Activated naive CD4-positive, alpha-beta T cell treated with anti-CD3 and anti-CD28 coated beads, Interleukin-2, amount 10 ng/mL, durations not matched to agents 7 days and 5 days (primary cell): Measurements from ENCODE around the gene PTPN21.
"Not testable (repeated sequence)": the region's sequence is repeated elsewhere in the genome, so short reads cannot be mapped to it uniquely, and the experiment has no call there.

Source experiments
- CTCF ChIA-PET: fragments of 350-600 bp; sonication (Branson Sonifier 250); formaldehyde crosslinking; loops from one replicate; lab custom pipeline; 2021; ENCODE audit warnings: antibody characterized with exemption; lab: Charles Lee
- DNase-seq: peaks from one replicate; pipeline ENCODE4 v3.0.0-alpha.2; 2020
- H3K27ac Mint-ChIP-seq: one replicate; pipeline ENCODE4 v1.8.0; 2021; ENCODE audit warnings: mild to moderate bottlenecking, moderate library complexity, mixed read lengths
- H3K27me3 Mint-ChIP-seq: one replicate; pipeline ENCODE4 v1.8.0; 2021; ENCODE audit warnings: mild to moderate bottlenecking, mixed read lengths
- H3K36me3 Mint-ChIP-seq: one replicate; pipeline ENCODE4 v1.8.0; 2021; ENCODE audit warnings: mixed read lengths
- H3K4me1 Mint-ChIP-seq: one replicate; pipeline ENCODE4 v1.8.0; 2021; ENCODE audit warnings: mixed read lengths
- H3K4me3 Mint-ChIP-seq: one replicate; pipeline ENCODE4 v1.8.0; 2021; ENCODE audit warnings: mild to moderate bottlenecking, moderate library complexity, mixed read lengths
- H3K9me3 Mint-ChIP-seq: one replicate; pipeline ENCODE4 v1.8.0; 2021; ENCODE audit warnings: mixed read lengths

PTPN21 gene

GRCh38 chr14:88542857-88543795 is 11.7 kb downstream of the PTPN21 start:
- CTCF ChIA-PET: no interaction called here
- H3K27ac Mint-ChIP-seq: no peak overlapping the region

GRCh38 chr14:88541324-88541723 is 13.5 kb downstream of the PTPN21 start:
- no peak for DNase-seq
- CTCF ChIA-PET: no interaction called here
- H3K36me3 Mint-ChIP-seq: no peaks in the 10 kb centered on the region
- H3K4me1 Mint-ChIP-seq: no peaks in the 10 kb centered on the region
- H3K4me3 Mint-ChIP-seq: no peak overlapping the region
- no peak overlapping the region for H3K27ac Mint-ChIP-seq
- peaks cover 9% of the 10 kb centered on the region for H3K27me3 Mint-ChIP-seq
- H3K9me3 Mint-ChIP-seq: no peaks in the 10 kb centered on the region

More at GRCh38 chr14:88542857-88543795, 11.7 kb downstream of the PTPN21 start:
- DNase-seq: no peak
- Mint-ChIP-seq H3K9me3 (no peaks in the 10 kb centered on the region), H3K4me1 (no peaks in the 10 kb centered on the region), H3K4me3 (no peak overlapping the region), H3K27me3 (peaks cover 9% of the 10 kb centered on the region), H3K36me3 (no peaks in the 10 kb centered on the region)

GRCh38 chr14:88535813-88536212 is 19.0 kb downstream of the PTPN21 start:
- CTCF ChIA-PET: no interaction called here
- DNase-seq: no peak
- H3K36me3 Mint-ChIP-seq: no peaks in the 10 kb centered on the region
- H3K27me3 Mint-ChIP-seq: peaks cover 9% of the 10 kb centered on the region
- H3K9me3 Mint-ChIP-seq: no peaks in the 10 kb centered on the region
- no peak overlapping the region for H3K27ac Mint-ChIP-seq
- H3K4me3 Mint-ChIP-seq: no peak overlapping the region
- no peaks in the 10 kb centered on the region for H3K4me1 Mint-ChIP-seq

DNA sequence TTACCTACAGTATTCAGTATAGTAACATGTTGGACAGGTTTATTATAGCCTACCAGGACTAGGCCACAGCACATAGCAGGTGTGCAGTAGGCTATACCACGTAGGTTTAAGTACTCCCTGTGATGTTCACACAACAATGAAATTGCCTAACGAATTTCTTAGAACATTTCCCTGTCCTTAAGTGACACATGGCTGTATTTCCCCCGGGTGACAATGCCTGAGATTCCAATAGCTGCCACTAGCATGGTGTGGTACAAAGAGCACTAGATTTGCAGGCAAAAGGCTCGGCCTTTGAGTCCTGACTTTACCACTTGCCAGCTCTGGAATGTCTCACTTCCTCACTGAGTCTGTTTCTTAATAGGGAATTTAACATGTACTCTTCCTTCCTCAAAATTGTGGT is 19.7 kb downstream of the PTPN21 start:
- Mint-ChIP-seq H3K9me3 (no peaks in the 10 kb centered on the region), H3K36me3 (no peaks in the 10 kb centered on the region), H3K27me3 (peaks cover 9% of the 10 kb centered on the region), H3K4me3 (no peak overlapping the region), H3K4me1 (no peaks in the 10 kb centered on the region), H3K27ac (no peak overlapping the region)
- CTCF ChIA-PET: no interaction called here
- DNase-seq: no peak

- Mint-ChIP-seq H3K4me1 (no peaks in the 10 kb centered on the region), H3K27ac (no peak overlapping the region), H3K27me3 (peaks cover 7% of the 10 kb centered on the region), H3K9me3 (peaks cover 1% of the 10 kb centered on the region), H3K36me3 (no peaks in the 10 kb centered on the region), H3K4me3 (no peak overlapping the region)
- no peak for DNase-seq
- CTCF ChIA-PET: no interaction called here
Measured at GRCh38 chr14:88533064-88533602, 21.7 kb downstream of the PTPN21 start.

GRCh38 chr14:88529889-88530288 is 24.9 kb downstream of the PTPN21 start:
- H3K4me3 Mint-ChIP-seq, H3K9me3 Mint-ChIP-seq, H3K27ac Mint-ChIP-seq, H3K4me1 Mint-ChIP-seq, CTCF ChIA-PET, DNase-seq, H3K36me3 Mint-ChIP-seq: not testable (repeated sequence)
- peaks cover 14% of the 10 kb centered on the region for H3K27me3 Mint-ChIP-seq

GRCh38 chr14:88522393-88522792 is 32.4 kb downstream of the PTPN21 start:
- H3K36me3 Mint-ChIP-seq: no peaks in the 10 kb centered on the region
- H3K27me3 Mint-ChIP-seq: peaks cover under 1% of the 10 kb centered on the region
- no peaks in the 10 kb centered on the region for H3K9me3 Mint-ChIP-seq
- H3K27ac Mint-ChIP-seq: no peak overlapping the region
- H3K4me3 Mint-ChIP-seq: no peak overlapping the region
- DNase-seq: no peak
- CTCF ChIA-PET: no interaction called here
- H3K4me1 Mint-ChIP-seq: no peaks in the 10 kb centered on the region

DNA sequence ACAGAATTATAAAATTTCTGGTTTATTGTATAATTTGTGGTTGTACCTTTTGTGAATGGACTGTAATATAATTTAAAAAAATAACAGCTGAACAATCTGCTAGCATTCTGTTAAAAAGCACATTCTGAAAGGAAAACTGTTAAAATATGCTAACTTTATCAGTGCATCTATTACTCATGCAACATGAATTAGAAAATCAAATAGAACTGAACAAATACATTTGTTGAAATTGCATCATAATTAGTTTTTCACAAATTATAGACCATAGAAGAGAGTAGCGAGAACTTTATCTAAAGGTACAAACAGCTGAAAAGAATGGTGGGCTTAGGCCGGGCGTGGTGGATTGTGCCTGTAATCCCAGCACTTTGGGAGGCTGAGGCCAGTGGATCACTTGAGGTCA is 33.0 kb downstream of the PTPN21 start:
- Mint-ChIP-seq H3K4me1 (no peaks in the 10 kb centered on the region), H3K4me3 (no peak overlapping the region), H3K36me3 (no peaks in the 10 kb centered on the region), H3K9me3 (no peaks in the 10 kb centered on the region), H3K27ac (no peak overlapping the region), H3K27me3 (no peaks in the 10 kb centered on the region)
- CTCF ChIA-PET: no interaction called here
- DNase-seq: no peak

DNA sequence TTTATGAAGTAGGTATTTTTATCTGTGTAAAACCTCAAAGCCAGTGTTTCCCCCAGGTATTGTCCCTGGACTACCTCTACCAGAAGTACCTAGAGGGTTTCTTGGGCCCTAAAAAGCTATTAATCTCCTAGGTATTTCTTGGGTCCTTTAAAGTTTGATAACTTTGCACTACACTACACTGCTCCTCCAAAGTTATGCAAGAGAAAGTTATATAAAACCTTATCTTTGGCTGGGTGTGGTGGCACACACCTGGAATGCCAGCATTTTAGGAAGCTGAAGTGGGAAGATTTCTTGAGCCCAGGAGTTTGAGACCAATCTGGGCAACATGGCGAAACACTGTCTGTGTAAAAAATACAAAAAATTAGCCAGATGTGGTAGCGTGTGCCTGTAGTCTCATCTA is 34.9 kb downstream of the PTPN21 start:
- Mint-ChIP-seq H3K36me3 (no peaks in the 10 kb centered on the region), H3K4me1 (no peaks in the 10 kb centered on the region), H3K9me3 (no peaks in the 10 kb centered on the region), H3K4me3 (no peak overlapping the region), H3K27me3 (peaks cover 4% of the 10 kb centered on the region), H3K27ac (no peak overlapping the region)
- no peak for DNase-seq
- CTCF ChIA-PET: no interaction called here

- no peak for DNase-seq
- CTCF ChIA-PET: no interaction called here
- Mint-ChIP-seq H3K27ac (no peak overlapping the region), H3K4me3 (no peak overlapping the region), H3K9me3 (no peaks in the 10 kb centered on the region), H3K36me3 (no peaks in the 10 kb centered on the region), H3K4me1 (no peaks in the 10 kb centered on the region), H3K27me3 (peaks cover 4% of the 10 kb centered on the region)
Measured at GRCh38 chr14:88518592-88519512, 36.0 kb downstream of the PTPN21 start.

DNA sequence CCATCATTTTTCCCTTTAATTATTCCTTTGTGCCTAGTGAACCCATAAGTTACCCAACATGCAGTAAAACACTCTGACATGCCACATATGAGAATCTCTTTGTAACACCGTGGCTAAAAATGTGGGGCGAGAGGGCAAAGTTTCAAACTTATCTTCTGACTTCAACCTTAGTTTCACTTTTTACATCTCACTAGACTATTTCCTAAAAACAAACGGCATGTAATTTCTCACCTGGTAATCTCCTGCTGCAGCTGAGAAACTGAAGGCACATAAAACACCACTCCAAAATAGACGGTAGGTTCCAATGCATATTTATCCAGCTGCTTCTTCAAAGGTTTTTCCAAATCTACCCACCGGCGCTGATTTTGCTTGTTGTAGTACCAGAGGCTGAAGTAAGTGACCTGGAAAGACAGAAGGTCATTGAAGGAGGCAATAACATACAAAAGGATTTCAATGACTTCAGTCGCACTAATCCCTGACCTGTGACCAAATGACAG is 37.9 kb downstream of the PTPN21 start:
- H3K9me3 Mint-ChIP-seq: no peaks in the 10 kb centered on the region
- H3K4me3 Mint-ChIP-seq: no peak overlapping the region
- H3K36me3 Mint-ChIP-seq: no peaks in the 10 kb centered on the region
- H3K27ac Mint-ChIP-seq: no peak overlapping the region
- CTCF ChIA-PET: no interaction called here
- no peak for DNase-seq
- no peaks in the 10 kb centered on the region for H3K4me1 Mint-ChIP-seq
- peaks cover 4% of the 10 kb centered on the region for H3K27me3 Mint-ChIP-seq

- DNase-seq: no peak
- CTCF ChIA-PET: no interaction called here
- Mint-ChIP-seq H3K27ac (no peak overlapping the region), H3K9me3 (no peaks in the 10 kb centered on the region), H3K4me1 (no peaks in the 10 kb centered on the region), H3K36me3 (no peaks in the 10 kb centered on the region), H3K4me3 (no peak overlapping the region), H3K27me3 (peaks cover 4% of the 10 kb centered on the region)
Measured at GRCh38 chr14:88515499-88516221, 39.1 kb downstream of the PTPN21 start.

GRCh38 chr14:88507208-88507607 is 47.6 kb downstream of the PTPN21 start:
- Mint-ChIP-seq H3K9me3 (no peaks in the 10 kb centered on the region), H3K27me3 (peaks cover 5% of the 10 kb centered on the region), H3K4me1 (no peaks in the 10 kb centered on the region), H3K36me3 (no peaks in the 10 kb centered on the region), H3K4me3 (no peak overlapping the region), H3K27ac (no peak overlapping the region)
- no peak for DNase-seq
- CTCF ChIA-PET: no interaction called here

- H3K9me3 Mint-ChIP-seq: no peaks in the 10 kb centered on the region
- CTCF ChIA-PET: no interaction called here
- no peaks in the 10 kb centered on the region for H3K36me3 Mint-ChIP-seq
- peaks cover 10% of the 10 kb centered on the region for H3K27me3 Mint-ChIP-seq
- DNase-seq: no peak
- H3K4me1 Mint-ChIP-seq: no peaks in the 10 kb centered on the region
- H3K27ac Mint-ChIP-seq: no peak overlapping the region
- no peak overlapping the region for H3K4me3 Mint-ChIP-seq
Measured at GRCh38 chr14:88505621-88506020, 49.2 kb downstream of the PTPN21 start.
